MM.1S (cell line): ENCODE results near the gene PNKP.

Experiments used
- CTCF ChIP-seq: fragments of 300-600 bp; sonication (generic); IDR thresholded peaks from 2 replicates; pipeline ENCODE4 v1.5.1; 2016; ENCODE audit warnings: antibody characterized with exemption, low read length, mixed read lengths
- EZH2 ChIP-seq: fragments of 300-600 bp; sonication (generic); optimal IDR thresholded peaks from 2 replicates; pipeline ENCODE3; 2017; ENCODE audit warnings: low read depth, mild to moderate bottlenecking, antibody characterized with exemption, low read length, mixed read lengths
- EZH2phosphoT487 ChIP-seq: fragments of 300-600 bp; sonication (generic); IDR thresholded peaks from 2 replicates; pipeline ENCODE4 v1.6.1; 2018; ENCODE audit warnings: antibody characterized with exemption, low read length

GRCh38 chr19:49817964-49818648 is 49.3 kb downstream of the PNKP start, which contains the start of gene MED25:
- TF ChIP-seq CTCF (no peak; the same call in 1 of the 2 replicates), EZH2 (no peak), EZH2phosphoT487 (no peak)
